Activated naive CD4-positive, alpha-beta T cell treated with anti-CD3 and anti-CD28 coated beads, Interleukin-2, amount 50 U/mL, for 24 hours (primary cell): ENCODE data around the gene CYSLTR2.

ENCODE experiments used
- H3K27ac Mint-ChIP-seq: one replicate; pipeline ENCODE4 v1.8.0; 2021; ENCODE audit warnings: mild to moderate bottlenecking, mixed read lengths
- H3K27me3 Mint-ChIP-seq: one replicate; pipeline ENCODE4 v1.8.0; 2021; ENCODE audit warnings: mixed read lengths
- H3K36me3 Mint-ChIP-seq: one replicate; pipeline ENCODE4 v1.8.0; 2021; ENCODE audit warnings: mixed read lengths
- H3K4me1 Mint-ChIP-seq: one replicate; pipeline ENCODE4 v1.8.0; 2021; ENCODE audit warnings: mixed read lengths
- H3K4me3 Mint-ChIP-seq: one replicate; pipeline ENCODE4 v1.8.0; 2021; ENCODE audit warnings: mild to moderate bottlenecking, mixed read lengths
- H3K9me3 Mint-ChIP-seq: one replicate; pipeline ENCODE4 v1.8.0; 2021; ENCODE audit warnings: mixed read lengths

The CYSLTR2 gene

GRCh38 chr13:48733739-48734335 is 80.1 kb downstream of the CYSLTR2 start:
- no peak overlapping the region for H3K27ac Mint-ChIP-seq
- H3K4me3 Mint-ChIP-seq: no peak overlapping the region
- peaks cover 13% of the 10 kb centered on the region for H3K4me1 Mint-ChIP-seq
- H3K27me3 Mint-ChIP-seq: no peaks in the 10 kb centered on the region
- H3K9me3 Mint-ChIP-seq: peaks cover under 1% of the 10 kb centered on the region
- no peaks in the 10 kb centered on the region for H3K36me3 Mint-ChIP-seq

GRCh38 chr13:48735571-48735970 is 81.8 kb downstream of the CYSLTR2 start:
- no peaks in the 10 kb centered on the region for H3K36me3 Mint-ChIP-seq
- no peak overlapping the region for H3K27ac Mint-ChIP-seq
- no peaks in the 10 kb centered on the region for H3K9me3 Mint-ChIP-seq
- no peaks in the 10 kb centered on the region for H3K27me3 Mint-ChIP-seq
- H3K4me3 Mint-ChIP-seq: no peak overlapping the region
- H3K4me1 Mint-ChIP-seq: peaks cover 13% of the 10 kb centered on the region

GRCh38 chr13:48737689-48738088 is 84.0 kb downstream of the CYSLTR2 start:
- Mint-ChIP-seq H3K27me3 (no peaks in the 10 kb centered on the region), H3K27ac (no peak overlapping the region), H3K36me3 (no peaks in the 10 kb centered on the region), H3K9me3 (no peaks in the 10 kb centered on the region), H3K4me1 (no peaks in the 10 kb centered on the region), H3K4me3 (no peak overlapping the region)

GRCh38 chr13:48738311-48738710 is 84.6 kb downstream of the CYSLTR2 start:
- H3K27me3 Mint-ChIP-seq: no peaks in the 10 kb centered on the region
- no peaks in the 10 kb centered on the region for H3K36me3 Mint-ChIP-seq
- no peaks in the 10 kb centered on the region for H3K4me1 Mint-ChIP-seq
- no peak overlapping the region for H3K4me3 Mint-ChIP-seq
- H3K27ac Mint-ChIP-seq: no peak overlapping the region
- no peaks in the 10 kb centered on the region for H3K9me3 Mint-ChIP-seq

GRCh38 chr13:48739386-48739964 is 85.7 kb downstream of the CYSLTR2 start:
- Mint-ChIP-seq H3K36me3 (no peaks in the 10 kb centered on the region), H3K4me3 (no peak overlapping the region), H3K9me3 (no peaks in the 10 kb centered on the region), H3K4me1 (no peaks in the 10 kb centered on the region), H3K27me3 (no peaks in the 10 kb centered on the region), H3K27ac (no peak overlapping the region)

GRCh38 chr13:48741377-48741776 is 87.6 kb downstream of the CYSLTR2 start:
- H3K9me3 Mint-ChIP-seq: no peaks in the 10 kb centered on the region
- H3K36me3 Mint-ChIP-seq: no peaks in the 10 kb centered on the region
- no peaks in the 10 kb centered on the region for H3K4me1 Mint-ChIP-seq
- H3K27me3 Mint-ChIP-seq: no peaks in the 10 kb centered on the region
- H3K4me3 Mint-ChIP-seq: no peak overlapping the region
- no peak overlapping the region for H3K27ac Mint-ChIP-seq

GRCh38 chr13:48746821-48747220 is 93.1 kb downstream of the CYSLTR2 start:
- Mint-ChIP-seq H3K9me3 (no peaks in the 10 kb centered on the region), H3K27ac (no peak overlapping the region), H3K4me3 (no peak overlapping the region), H3K4me1 (peaks cover 11% of the 10 kb centered on the region), H3K36me3 (no peaks in the 10 kb centered on the region), H3K27me3 (no peaks in the 10 kb centered on the region)

- Mint-ChIP-seq H3K4me1 (peaks cover 11% of the 10 kb centered on the region), H3K27ac (no peak overlapping the region), H3K9me3 (no peaks in the 10 kb centered on the region), H3K4me3 (no peak overlapping the region), H3K27me3 (no peaks in the 10 kb centered on the region), H3K36me3 (no peaks in the 10 kb centered on the region)
Measured at GRCh38 chr13:48748681-48749080, 95.0 kb downstream of the CYSLTR2 start.

- H3K9me3 Mint-ChIP-seq: no peaks in the 10 kb centered on the region
- H3K27me3 Mint-ChIP-seq: no peaks in the 10 kb centered on the region
- H3K36me3 Mint-ChIP-seq: no peaks in the 10 kb centered on the region
- H3K4me1 Mint-ChIP-seq: peaks cover 11% of the 10 kb centered on the region
- no peak overlapping the region for H3K4me3 Mint-ChIP-seq
- no peak overlapping the region for H3K27ac Mint-ChIP-seq
Measured at GRCh38 chr13:48749144-48749543, 95.4 kb downstream of the CYSLTR2 start.

GRCh38 chr13:48749699-48750473 is 96.2 kb downstream of the CYSLTR2 start:
- H3K9me3 Mint-ChIP-seq: no peaks in the 10 kb centered on the region
- H3K27ac Mint-ChIP-seq: peak overlapping the region; percentile 91
- H3K4me3 Mint-ChIP-seq: peak overlapping the region; percentile 11
- H3K4me1 Mint-ChIP-seq: peaks cover 11% of the 10 kb centered on the region
- H3K36me3 Mint-ChIP-seq: no peaks in the 10 kb centered on the region
- no peaks in the 10 kb centered on the region for H3K27me3 Mint-ChIP-seq

- H3K4me3 Mint-ChIP-seq: no peak overlapping the region
- H3K4me1 Mint-ChIP-seq: peaks cover 11% of the 10 kb centered on the region
- H3K27ac Mint-ChIP-seq: no peak overlapping the region
- H3K27me3 Mint-ChIP-seq: no peaks in the 10 kb centered on the region
- no peaks in the 10 kb centered on the region for H3K9me3 Mint-ChIP-seq
- peaks cover 5% of the 10 kb centered on the region for H3K36me3 Mint-ChIP-seq
Measured at GRCh38 chr13:48750588-48751383, 97.1 kb downstream of the CYSLTR2 start.

- H3K9me3 Mint-ChIP-seq: peaks cover 8% of the 10 kb centered on the region
- H3K4me3 Mint-ChIP-seq: no peak overlapping the region
- no peaks in the 10 kb centered on the region for H3K4me1 Mint-ChIP-seq
- H3K36me3 Mint-ChIP-seq: peaks cover 8% of the 10 kb centered on the region
- no peak overlapping the region for H3K27ac Mint-ChIP-seq
- peaks cover 7% of the 10 kb centered on the region for H3K27me3 Mint-ChIP-seq
Measured at GRCh38 chr13:48760626-48761025, 106.9 kb downstream of the CYSLTR2 start.
